Left ventricle myocardium inferior (tissue), 1 donor: ENCODE data around the gene ATP13A2. TPM values are rescaled to one million over a fixed set of nuclear protein-coding genes. Genes with fewer than 3 reads are reported as not detected.

Source experiments
- DNase-seq: peaks from one replicate; pipeline ENCODE4 v3.0.0-alpha.2; 2020
- H3K27ac ChIP-seq: fragments of 200-600 bp; replicated peaks from 2 replicates; pipeline ENCODE4 v1.8.0; 2021
- H3K27me3 ChIP-seq: fragments of 200-600 bp; 2 replicates; pipeline ENCODE4 v1.8.0; 2021; ENCODE audit warnings: low read depth
- H3K36me3 ChIP-seq: fragments of 200-600 bp; 2 replicates; pipeline ENCODE4 v1.8.0; 2021
- H3K4me1 ChIP-seq: fragments of 200-600 bp; 2 replicates; pipeline ENCODE4 v1.8.0; 2021
- H3K4me3 ChIP-seq: fragments of 200-600 bp; 2 replicates; pipeline ENCODE4 v1.8.0; 2021; ENCODE audit warnings: mild to moderate bottlenecking, moderate library complexity
- H3K9me3 ChIP-seq: fragments of 200-600 bp; replicated peaks from 2 replicates; pipeline ENCODE4 v1.8.0; 2021
- intact Hi-C: fragments of 100-400 bp; cut with micrococcal nuclease; formaldehyde crosslinking; loops from one replicate; pipeline ENCODE4 v1.11.0; 2022
- total RNA-seq: library from RNA; stranded (reverse); fragmentation: NEBNext Ultra II Directional; extraction: Animal tissue kit (Norgen Biotek cat#: 25700); gene quantifications from one replicate; pipeline ENCODE4 v1.2.1, GENCODE V29; 2021
- TF ChIP-seq, protein P1 (sequence below): fragments of 200-600 bp; IDR thresholded peaks from 2 replicates; pipeline ENCODE4 v1.8.0; 2021; ENCODE audit warnings: antibody characterized with exemption, mild to moderate bottlenecking, borderline replicate concordance
- donor health status: DM: no; HTN: yes; CAD: no; lungs with severe emphysema.

Gene ATP13A2
- total RNA-seq, 1 donor from 2014 or later, result 11.2 TPM

GRCh38 chr1:17002524-17002902 lies 9.2 kb downstream of the ATP13A2 start:
- H3K36me3 ChIP-seq, result peaks cover 72% of the 10 kb centered on the region

DNA sequence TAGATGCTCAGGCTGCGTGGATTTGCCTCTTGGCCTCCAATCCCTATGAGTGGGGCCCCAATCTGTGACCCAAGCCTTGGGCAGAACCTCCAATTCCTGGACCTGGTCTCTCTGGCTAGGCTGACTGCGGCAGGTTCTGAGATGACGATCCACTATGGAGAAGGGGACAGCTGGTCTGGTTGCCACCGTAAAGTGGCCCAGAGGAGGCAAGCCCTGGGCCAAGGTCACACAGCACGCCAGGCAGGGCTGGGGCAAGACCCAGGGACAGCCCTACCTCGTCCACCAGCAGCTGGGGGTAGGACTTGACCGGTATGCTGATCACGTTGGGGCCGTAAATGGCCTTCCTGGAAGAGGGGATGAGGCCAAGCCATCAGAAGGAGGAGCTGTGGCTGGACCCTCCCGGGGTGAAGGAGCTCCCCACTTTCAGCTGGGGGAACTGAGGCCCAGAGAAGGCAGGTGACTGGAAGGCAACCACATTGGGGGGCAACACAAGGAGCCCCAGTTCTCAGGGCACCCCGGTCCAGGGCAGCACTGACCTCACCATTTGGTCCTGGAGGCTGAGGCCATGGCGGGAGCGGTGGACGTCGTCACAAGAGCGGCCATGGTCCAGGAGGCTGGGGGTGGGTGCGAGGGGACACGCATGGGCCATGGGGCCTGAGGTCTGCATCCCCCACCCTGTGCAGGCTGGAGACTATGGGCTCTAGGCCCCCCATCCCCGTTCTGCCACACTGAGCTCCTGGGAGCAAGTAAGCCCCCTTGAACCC lies 9.8 kb downstream of the ATP13A2 start:
- no peak for DNase-seq

More at GRCh38 chr1:17002524-17002902, 9.2 kb downstream of the ATP13A2 start:
- Histone ChIP-seq H3K9me3 (no peaks in the 10 kb centered on the region), H3K27me3 (no peaks in the 10 kb centered on the region), H3K27ac (no peak overlapping the region), H3K4me3 (no peak overlapping the region), H3K4me1 (no peaks in the 10 kb centered on the region)
- TF ChIP-seq, protein P1, sequence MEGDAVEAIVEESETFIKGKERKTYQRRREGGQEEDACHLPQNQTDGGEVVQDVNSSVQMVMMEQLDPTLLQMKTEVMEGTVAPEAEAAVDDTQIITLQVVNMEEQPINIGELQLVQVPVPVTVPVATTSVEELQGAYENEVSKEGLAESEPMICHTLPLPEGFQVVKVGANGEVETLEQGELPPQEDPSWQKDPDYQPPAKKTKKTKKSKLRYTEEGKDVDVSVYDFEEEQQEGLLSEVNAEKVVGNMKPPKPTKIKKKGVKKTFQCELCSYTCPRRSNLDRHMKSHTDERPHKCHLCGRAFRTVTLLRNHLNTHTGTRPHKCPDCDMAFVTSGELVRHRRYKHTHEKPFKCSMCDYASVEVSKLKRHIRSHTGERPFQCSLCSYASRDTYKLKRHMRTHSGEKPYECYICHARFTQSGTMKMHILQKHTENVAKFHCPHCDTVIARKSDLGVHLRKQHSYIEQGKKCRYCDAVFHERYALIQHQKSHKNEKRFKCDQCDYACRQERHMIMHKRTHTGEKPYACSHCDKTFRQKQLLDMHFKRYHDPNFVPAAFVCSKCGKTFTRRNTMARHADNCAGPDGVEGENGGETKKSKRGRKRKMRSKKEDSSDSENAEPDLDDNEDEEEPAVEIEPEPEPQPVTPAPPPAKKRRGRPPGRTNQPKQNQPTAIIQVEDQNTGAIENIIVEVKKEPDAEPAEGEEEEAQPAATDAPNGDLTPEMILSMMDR, result no peak
- no peak for DNase-seq
- intact Hi-C loops, result no loop called here

GRCh38 chr1:16999863-17000262 lies 11.9 kb downstream of the ATP13A2 start:
- intact Hi-C loops, result no loop called here
- H3K36me3 ChIP-seq, result peaks cover 86% of the 10 kb centered on the region
- no peaks in the 10 kb centered on the region for H3K9me3 ChIP-seq
- no peaks in the 10 kb centered on the region for H3K27me3 ChIP-seq
- no peaks in the 10 kb centered on the region for H3K4me1 ChIP-seq
- TF ChIP-seq, protein P1, result no peak
- H3K4me3 ChIP-seq, result no peak overlapping the region
- no peak overlapping the region for H3K27ac ChIP-seq
- DNase-seq, result no peak

More for the DNA sequence above, 9.8 kb downstream of the ATP13A2 start:
- intact Hi-C loops, result no loop called here
- H3K4me3 ChIP-seq, result no peak overlapping the region
- no peaks in the 10 kb centered on the region for H3K27me3 ChIP-seq
- H3K27ac ChIP-seq, result no peak overlapping the region
- peaks cover 77% of the 10 kb centered on the region for H3K36me3 ChIP-seq
- no peaks in the 10 kb centered on the region for H3K9me3 ChIP-seq
- TF ChIP-seq, protein P1, result no peak
- H3K4me1 ChIP-seq, result no peaks in the 10 kb centered on the region

GRCh38 chr1:16998589-16998988 lies 13.1 kb downstream of the ATP13A2 start:
- Histone ChIP-seq H3K9me3 (no peaks in the 10 kb centered on the region), H3K4me1 (no peaks in the 10 kb centered on the region), H3K36me3 (peaks cover 76% of the 10 kb centered on the region), H3K27me3 (no peaks in the 10 kb centered on the region), H3K27ac (no peak overlapping the region), H3K4me3 (no peak overlapping the region)
- intact Hi-C loops, result no loop called here
- no peak for DNase-seq
- TF ChIP-seq, protein P1, result no peak

DNA sequence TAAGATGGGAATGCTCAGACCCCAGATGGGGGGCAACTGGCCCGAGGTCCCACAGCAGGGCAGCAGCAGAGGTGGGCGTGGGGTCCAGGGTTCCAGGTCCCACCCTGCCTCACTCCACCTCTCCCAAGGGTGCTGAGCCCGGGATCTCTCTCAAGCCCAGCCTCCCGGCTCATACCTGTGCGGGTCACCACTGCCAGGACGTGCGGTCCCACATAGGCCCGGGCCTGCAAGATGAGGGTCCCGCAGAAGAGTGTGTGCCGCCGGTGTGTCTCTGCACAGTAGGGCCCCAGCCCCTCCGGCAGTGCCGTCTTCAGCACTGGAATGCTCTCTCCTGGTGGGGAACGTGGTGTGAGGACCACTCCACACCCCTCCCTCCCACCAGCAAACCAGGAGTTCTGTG lies 14.9 kb downstream of the ATP13A2 start:
- TF ChIP-seq, protein P1, result no peak
- Histone ChIP-seq H3K27me3 (no peaks in the 10 kb centered on the region), H3K36me3 (peaks cover 65% of the 10 kb centered on the region), H3K27ac (no peak overlapping the region), H3K4me3 (no peak overlapping the region), H3K4me1 (no peaks in the 10 kb centered on the region), H3K9me3 (no peaks in the 10 kb centered on the region)
- DNase-seq, result no peak
- intact Hi-C loops, result no loop called here
